Naive thymus-derived CD4-positive, alpha-beta T cell (primary cell): ENCODE results near the gene YPEL3. TPM values are rescaled to one million over a fixed set of nuclear protein-coding genes. Genes with fewer than 3 reads are reported as not detected.

Experiments
- polyA plus RNA-seq, 2 donors: library from polyadenylated mRNA; unstranded; fragments of 300-500 nt; fragmentation: Illumina TruSeq; gene quantifications; one replicate each; pipeline ENCODE4 v1.2.3, GENCODE V29; 2021
- total RNA-seq, 6 experiments: library from RNA in 5 of 6; stranded (reverse) in 5 of 6; gene quantifications; 1 replicate in 5 of 6; 2 replicates in 1 of 6; pipeline ENCODE4 v1.2.3 and lab custom pipeline; 2021 to 2026

Gene YPEL3
- total and polyA plus RNA-seq, 7 experiments from 2014 or later: 50.5 to 308 (median 242) TPM

Other genes starting within 250 kb of the YPEL3 start
- 10 to 100 TPM; 36.5 to 92.0 (median 69.9) TPM for gene CDIPT, start 233.0 kb downstream of the YPEL3 start, total RNA-seq
- 100 to 1,000 TPM in 1 of 2 donors, 10 to 100 TPM in 1; 96.3 to 127 TPM for gene CDIPT, start 233.0 kb downstream of the YPEL3 start, polyA plus RNA-seq
- gene SEZ6L2, start 196.7 kb downstream of the YPEL3 start, total RNA-seq: under 1 TPM in 1 of 5 experiments, not detected in 4; 0.19 TPM
- gene SEZ6L2, start 196.7 kb downstream of the YPEL3 start, polyA plus RNA-seq: not detected
- gene ASPHD1, start 195.7 kb downstream of the YPEL3 start, total RNA-seq: under 1 TPM in 1 of 5 experiments, not detected in 4; 0.27 TPM
- not detected for gene ASPHD1, start 195.7 kb downstream of the YPEL3 start, polyA plus RNA-seq
- gene KCTD13, start 170.0 kb downstream of the YPEL3 start, total RNA-seq: 10 to 100 TPM; 40.7 to 81.1 (median 45.9) TPM
- gene KCTD13, start 170.0 kb downstream of the YPEL3 start, polyA plus RNA-seq: 10 to 100 TPM in 1 of 2 donors, 1 to 10 TPM in 1; 8.7 to 15.9 TPM
- 10 to 100 TPM; 64.3 to 89.7 (median 74.0) TPM for gene TMEM219, start 134.1 kb downstream of the YPEL3 start, total RNA-seq
- 100 to 1,000 TPM; 205 to 212 TPM for gene TMEM219, start 134.1 kb downstream of the YPEL3 start, polyA plus RNA-seq
- gene TAOK2, start 122.3 kb downstream of the YPEL3 start, total RNA-seq: 10 to 100 TPM; 19.4 to 48.5 (median 42.9) TPM
- 1 to 10 TPM; 2.9 to 8.1 TPM for gene TAOK2, start 122.3 kb downstream of the YPEL3 start, polyA plus RNA-seq
- 10 to 100 TPM; 14.4 to 37.6 (median 17.2) TPM for gene HIRIP3, start 100.6 kb downstream of the YPEL3 start, total RNA-seq
- 10 to 100 TPM; 22.6 to 32.9 TPM for gene HIRIP3, start 100.6 kb downstream of the YPEL3 start, polyA plus RNA-seq
- 100 to 1,000 TPM in 2 of 5 experiments, 10 to 100 TPM in 3; 71.7 to 141 (median 95.8) TPM for gene INO80E, start 100.0 kb downstream of the YPEL3 start, total RNA-seq
- 1 to 10 TPM; 4.3 to 9.3 TPM for gene INO80E, start 100.0 kb downstream of the YPEL3 start, polyA plus RNA-seq
- gene DOC2A, start 85.2 kb downstream of the YPEL3 start, total RNA-seq: under 1 TPM in 2 of 5 experiments, not detected in 3; 0.46 to 0.54 TPM
- gene DOC2A, start 85.2 kb downstream of the YPEL3 start, polyA plus RNA-seq: under 1 TPM in 1 of 2 donors, not detected in 1; 0.18 TPM
- gene C16orf92, start 73.0 kb downstream of the YPEL3 start, total RNA-seq: not detected
- gene C16orf92, start 73.0 kb downstream of the YPEL3 start, polyA plus RNA-seq: not detected
- gene TLCD3B, start 64.9 kb downstream of the YPEL3 start, total RNA-seq: 1 to 10 TPM in 2 of 5 experiments, not detected in 3; 1.2 to 2.3 TPM
- not detected for gene TLCD3B, start 64.9 kb downstream of the YPEL3 start, polyA plus RNA-seq
- gene ALDOA, start 30.5 kb downstream of the YPEL3 start, total RNA-seq: 1,000 to 10,000 TPM in 1 of 5 experiments, 100 to 1,000 TPM in 4; 356 to 1,619 (median 584) TPM
- 1,000 to 10,000 TPM in 1 of 2 donors, 100 to 1,000 TPM in 1; 955 to 1,316 TPM for gene ALDOA, start 30.5 kb downstream of the YPEL3 start, polyA plus RNA-seq
- 100 to 1,000 TPM in 2 of 5 experiments, 10 to 100 TPM in 3; 68.4 to 143 (median 86.0) TPM for gene PPP4C, start 20.2 kb downstream of the YPEL3 start, total RNA-seq
- gene PPP4C, start 20.2 kb downstream of the YPEL3 start, polyA plus RNA-seq: 100 to 1,000 TPM; 176 TPM
- gene TBX6, start 4.3 kb downstream of the YPEL3 start, total RNA-seq: 1 to 10 TPM; 1.5 to 3.3 (median 1.6) TPM
- gene TBX6, start 4.3 kb downstream of the YPEL3 start, polyA plus RNA-seq: under 1 TPM in 1 of 2 donors, not detected in 1; 0.38 TPM
- gene GDPD3, start 17.3 kb upstream of the YPEL3 start, total RNA-seq: 10 to 100 TPM in 4 of 5 experiments, 1 to 10 TPM in 1; 7.9 to 39.3 (median 12.3) TPM
- gene GDPD3, start 17.3 kb upstream of the YPEL3 start, polyA plus RNA-seq: not detected
- 10 to 100 TPM; 50.5 to 82.2 (median 64.3) TPM for gene MAPK3, start 27.0 kb upstream of the YPEL3 start, total RNA-seq
- gene MAPK3, start 27.0 kb upstream of the YPEL3 start, polyA plus RNA-seq: 1 to 10 TPM; 7.5 to 8.3 TPM
- 1,000 to 10,000 TPM in 1 of 5 experiments, 100 to 1,000 TPM in 4; 609 to 1,666 (median 826) TPM for gene CORO1A, start 87.4 kb upstream of the YPEL3 start, total RNA-seq
- 1,000 to 10,000 TPM; 1,289 to 1,601 TPM for gene CORO1A, start 87.4 kb upstream of the YPEL3 start, polyA plus RNA-seq
- 100 to 1,000 TPM in 1 of 5 experiments, 10 to 100 TPM in 4; 51.3 to 173 (median 69.8) TPM for gene BOLA2B, start 97.5 kb upstream of the YPEL3 start, total RNA-seq
- gene BOLA2B, start 97.5 kb upstream of the YPEL3 start, polyA plus RNA-seq: 100 to 1,000 TPM; 168 to 205 TPM
- gene SLX1A, start 97.7 kb upstream of the YPEL3 start, total RNA-seq: 10 to 100 TPM; 41.8 to 84.5 (median 49.5) TPM
- gene SLX1A, start 97.7 kb upstream of the YPEL3 start, polyA plus RNA-seq: 10 to 100 TPM; 36.4 to 40.0 TPM
- 10 to 100 TPM; 25.3 to 34.8 (median 32.8) TPM for gene SULT1A3, start 103.0 kb upstream of the YPEL3 start, total RNA-seq
- gene SULT1A3, start 103.0 kb upstream of the YPEL3 start, polyA plus RNA-seq: 1 to 10 TPM in 1 of 2 donors, under 1 TPM in 1; 0.51 to 1.1 TPM
- 10 to 100 TPM; 13.3 to 33.3 (median 14.4) TPM for gene NPIPB13, start 152.3 kb upstream of the YPEL3 start, total RNA-seq
- 1 to 10 TPM in 1 of 2 donors, under 1 TPM in 1; 0.85 to 2.6 TPM for gene NPIPB13, start 152.3 kb upstream of the YPEL3 start, polyA plus RNA-seq